Measurements from ENCODE around the gene IRF4. TPM values are rescaled to one million over a fixed set of nuclear protein-coding genes. Genes with fewer than 3 reads are reported as not detected.

The IRF4 gene
- total RNA-seq, 1 donor from 2014 or later = under 0.01 TPM

Other genes with a start within 250 kb of the IRF4 start
- gene DUSP22, start 99.3 kb upstream of the IRF4 start, total RNA-seq = 17.5 TPM

Measured in temporal lobe (tissue), 1 donor.